ENCODE measurements around the gene ATP8B4.

ATP8B4 gene

GRCh38 chr15:50059883-50060282 lies 59.1 kb downstream of the ATP8B4 start:
- DNase-seq = no peak

DNA sequence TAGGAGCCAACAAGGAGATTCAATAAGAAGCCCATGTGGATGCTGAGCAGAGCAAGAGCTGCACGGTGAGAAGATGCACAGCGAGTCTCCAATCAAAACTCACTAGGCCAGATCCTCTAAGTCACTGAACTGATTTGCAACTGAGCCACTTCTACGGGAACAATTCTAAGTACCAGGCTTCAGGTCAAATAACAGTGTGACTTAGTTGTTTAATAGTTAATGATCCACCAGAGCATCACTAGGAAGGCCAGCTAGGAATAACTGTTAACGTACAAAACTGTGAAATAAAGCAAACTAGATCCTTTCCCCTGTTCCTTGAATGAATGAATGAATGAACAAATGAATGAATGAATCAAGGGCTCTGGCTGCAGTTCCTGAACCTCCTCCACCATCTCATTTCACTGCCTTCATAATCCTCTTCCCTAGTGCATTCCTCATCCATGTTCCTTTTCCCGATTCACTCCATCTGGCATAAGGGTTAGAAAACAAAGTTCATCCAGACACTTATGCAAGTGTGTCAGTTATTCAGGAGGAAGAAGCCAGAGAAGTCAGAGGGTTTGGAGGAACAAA lies 59.7 kb downstream of the ATP8B4 start:
- no peak for DNase-seq

- no peak for DNase-seq
Measured at GRCh38 chr15:50057905-50058639, 61.0 kb downstream of the ATP8B4 start.

DNA sequence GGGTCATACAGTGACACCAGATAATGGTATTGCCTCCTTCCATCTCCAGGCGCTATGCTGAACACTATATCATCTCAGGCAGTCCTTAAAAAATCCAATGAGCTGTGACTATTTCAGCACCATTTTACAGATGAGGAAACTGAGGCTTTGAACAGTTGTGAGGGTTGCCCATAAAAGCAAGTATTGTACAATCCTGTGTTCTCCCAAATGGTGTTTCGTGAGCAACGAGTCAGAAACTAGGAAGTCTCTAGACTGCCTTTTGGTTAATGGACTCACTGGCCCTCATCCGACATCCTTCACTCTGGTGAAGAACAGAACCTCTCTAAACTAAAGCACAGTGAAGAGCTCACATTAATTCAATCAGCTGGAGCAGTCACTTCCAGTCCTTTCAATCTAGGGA lies 61.8 kb downstream of the ATP8B4 start:
- no peak for DNase-seq

DNA sequence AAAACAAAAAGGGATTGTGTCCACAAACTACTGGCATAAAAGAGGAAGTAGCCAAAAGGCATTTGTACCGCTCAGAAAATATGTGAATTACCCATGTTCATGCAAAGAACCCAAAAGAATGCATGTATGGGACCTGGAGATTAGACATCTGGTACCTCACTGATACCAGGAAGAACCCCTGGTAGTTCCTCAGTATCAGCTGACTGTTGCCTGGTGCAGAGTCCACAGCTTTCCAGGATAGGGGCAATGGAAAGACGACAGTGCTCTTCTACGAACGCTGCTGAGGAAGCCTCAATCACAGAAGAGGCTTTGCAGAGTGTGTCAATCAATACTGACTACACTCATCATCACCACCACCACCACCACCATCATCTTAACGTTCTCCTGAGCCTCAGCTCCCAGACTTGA lies 63.3 kb downstream of the ATP8B4 start:
- DNase-seq = no peak

DNA sequence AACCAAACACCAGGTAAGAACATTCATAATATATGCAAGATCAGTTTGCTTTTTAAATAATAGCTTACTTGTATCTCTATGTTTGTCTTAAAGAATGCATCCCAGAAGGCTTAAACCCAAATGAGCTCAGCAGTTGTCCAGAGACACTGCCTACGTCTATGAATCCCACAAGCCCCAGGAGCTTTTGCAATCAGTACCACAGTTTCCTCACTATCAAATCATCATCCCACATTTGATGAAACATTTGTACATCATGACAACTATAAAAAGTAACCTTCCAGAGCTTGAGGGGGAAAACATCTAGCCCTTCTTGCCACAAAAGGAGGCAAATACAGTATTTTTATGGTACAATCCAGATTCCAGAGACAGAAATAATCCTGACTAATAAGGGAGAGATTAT lies 63.7 kb downstream of the ATP8B4 start:
- no peak for DNase-seq

- DNase-seq = no peak
Measured at GRCh38 chr15:50053055-50053856, 65.8 kb downstream of the ATP8B4 start.

DNA sequence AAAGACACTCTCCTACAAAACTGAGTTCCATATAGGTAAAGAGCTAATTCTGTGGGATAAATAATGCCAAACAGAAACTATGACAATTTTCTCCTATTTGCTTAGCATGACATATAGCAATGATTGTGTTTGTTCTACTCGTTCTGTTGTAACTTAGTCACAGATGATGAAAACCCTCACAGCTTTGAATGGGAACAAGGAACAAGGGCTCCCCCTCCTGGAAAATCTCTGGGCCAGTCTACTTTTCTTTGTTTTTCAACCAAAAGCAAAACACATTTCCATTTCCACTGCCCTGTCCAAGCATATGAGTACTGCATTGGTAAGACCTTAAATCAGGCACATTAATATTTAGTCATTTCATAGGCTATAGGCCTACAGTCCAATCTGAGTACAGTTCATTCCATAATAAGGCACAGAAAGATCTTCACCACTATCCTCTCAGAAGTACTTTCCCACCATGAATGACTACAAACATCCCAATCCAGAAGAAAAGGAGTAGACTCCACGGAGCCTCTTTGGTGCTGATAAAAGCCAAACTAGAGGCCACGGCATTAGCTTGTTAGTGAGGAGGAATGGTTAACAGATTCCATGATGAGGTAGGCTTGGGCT lies 67.1 kb downstream of the ATP8B4 start:
- no peak for DNase-seq

- DNase-seq = no peak
Measured at GRCh38 chr15:50050986-50051743, 67.9 kb downstream of the ATP8B4 start.

DNA sequence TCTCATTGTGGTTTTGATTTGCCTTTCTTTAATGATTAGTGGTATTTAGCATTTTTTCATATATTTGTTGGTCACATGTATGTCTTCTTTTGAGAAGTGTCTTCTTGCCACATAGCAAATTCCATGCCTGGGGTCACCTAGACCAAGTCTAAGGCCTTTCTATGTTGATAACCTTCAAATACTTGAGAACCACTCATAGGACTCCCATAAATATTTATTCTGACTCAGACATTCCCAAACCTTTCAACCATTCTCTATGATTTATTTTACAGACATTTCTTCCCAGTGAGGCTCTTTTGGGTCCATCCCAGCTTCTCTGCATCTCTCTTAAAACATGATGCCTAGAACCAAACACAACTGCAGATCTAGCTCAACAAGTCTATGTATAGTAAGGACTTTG lies 69.2 kb downstream of the ATP8B4 start:
- no peak for DNase-seq

GRCh38 chr15:50046867-50047266 lies 72.2 kb downstream of the ATP8B4 start:
- DNase-seq = no peak

DNA sequence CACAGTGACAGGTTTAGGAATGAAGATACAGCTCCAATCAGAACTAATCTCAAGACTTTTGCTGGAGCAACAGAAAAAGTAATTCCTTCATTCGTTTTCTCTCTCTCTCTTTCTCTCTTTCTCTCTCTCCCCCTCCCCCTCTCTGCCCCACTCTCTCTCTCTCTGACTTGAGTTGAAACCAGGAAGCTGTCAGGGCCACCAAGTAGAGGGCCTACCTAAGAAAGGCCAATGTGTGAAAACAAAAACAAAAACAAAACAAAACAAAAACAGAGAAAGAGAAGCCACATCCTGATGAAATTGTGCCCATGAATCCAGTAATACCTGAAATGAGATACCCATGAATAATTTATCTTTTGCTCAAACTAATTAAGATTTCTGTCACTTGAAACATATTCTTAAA lies 72.9 kb downstream of the ATP8B4 start:
- no peak for DNase-seq

GRCh38 chr15:50044904-50045303 lies 74.1 kb downstream of the ATP8B4 start:
- no peak for DNase-seq

GRCh38 chr15:50044406-50044805 lies 74.6 kb downstream of the ATP8B4 start:
- DNase-seq = no peak

DNA sequence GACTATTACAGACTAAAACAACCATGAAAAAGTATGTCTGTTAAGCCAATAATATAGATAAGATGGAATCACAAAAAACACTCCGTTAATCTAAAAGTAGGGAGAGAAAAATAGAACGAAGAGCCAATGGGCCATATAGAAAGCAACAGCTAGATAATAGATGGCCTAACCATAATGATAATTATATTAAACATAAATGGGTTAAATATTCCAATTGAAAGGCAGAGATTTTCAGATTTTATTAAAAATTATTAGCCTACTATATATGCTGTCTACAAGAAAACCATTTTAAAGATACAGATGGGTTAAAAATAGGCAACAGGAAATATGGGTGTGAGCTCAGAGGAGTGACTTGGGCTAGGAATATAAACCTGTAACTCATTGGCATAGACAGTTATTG lies 76.3 kb downstream of the ATP8B4 start:
- DNase-seq = no peak

- DNase-seq = no peak
Measured at GRCh38 chr15:50030456-50030855, 88.6 kb downstream of the ATP8B4 start.

- no peak for DNase-seq
Measured at GRCh38 chr15:50028326-50028725, 90.7 kb downstream of the ATP8B4 start.

GRCh38 chr15:50024281-50024680 lies 94.8 kb downstream of the ATP8B4 start:
- DNase-seq = no peak

- no peak for DNase-seq
Measured at GRCh38 chr15:50018491-50018890, 100.5 kb downstream of the ATP8B4 start.

DNA sequence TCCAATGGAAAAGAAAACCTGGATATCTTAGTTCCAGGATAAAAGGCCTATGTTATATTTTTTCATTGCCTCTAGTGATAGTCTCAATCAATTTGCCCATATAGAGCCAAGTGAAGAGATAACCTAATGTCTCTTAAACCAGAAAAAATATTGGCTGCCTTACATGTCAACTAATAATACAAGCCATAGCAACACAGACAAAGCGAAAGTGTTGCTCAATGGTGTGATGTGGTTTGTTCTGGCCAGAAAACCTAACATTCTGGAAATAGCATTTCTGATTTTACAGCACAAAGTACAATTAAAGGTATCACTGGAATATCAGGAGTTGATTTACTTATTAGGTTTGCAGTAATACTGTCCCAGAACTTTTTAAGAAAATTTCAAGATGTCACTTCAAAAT lies 101.5 kb downstream of the ATP8B4 start:
- DNase-seq = no peak

- DNase-seq = no peak
Measured at GRCh38 chr15:50016951-50017350, 102.1 kb downstream of the ATP8B4 start.

GRCh38 chr15:50012790-50013189 lies 106.2 kb downstream of the ATP8B4 start:
- no peak for DNase-seq

- DNase-seq = no peak
Measured at GRCh38 chr15:50009634-50010033, 109.4 kb downstream of the ATP8B4 start.

All from activated CD8-positive, alpha-beta memory T cell treated with anti-CD3 and anti-CD28 coated beads for 24 hours (primary cell).